Chondrocyte (in vitro differentiated cells): ENCODE results near the gene GPC3. TPM values are rescaled to one million over a fixed set of nuclear protein-coding genes. Genes with fewer than 3 reads are reported as not detected.

Source experiments
- DNase-seq: peaks from one replicate; pipeline ENCODE4 v3.0.0; 2021; ENCODE audit warnings: mixed read lengths, low spot score
- H3K27ac Mint-ChIP-seq: one replicate; pipeline ENCODE4 v1.8.0; 2021; ENCODE audit warnings: mild to moderate bottlenecking, moderate library complexity, mixed read lengths; ENCODE audit not compliant: unreplicated experiment
- H3K27me3 Mint-ChIP-seq: 2 replicates; pipeline ENCODE4 v1.8.0; 2021; ENCODE audit warnings: low read depth, mixed read lengths
- H3K36me3 Mint-ChIP-seq: 2 replicates; pipeline ENCODE4 v1.8.0; 2021; ENCODE audit warnings: low read depth, mixed read lengths
- H3K4me1 Mint-ChIP-seq: 2 replicates; pipeline ENCODE4 v1.8.0; 2021; ENCODE audit warnings: low read depth, mild to moderate bottlenecking, mixed read lengths
- H3K4me3 Mint-ChIP-seq: one replicate; pipeline ENCODE4 v1.8.0; 2021; ENCODE audit warnings: mild to moderate bottlenecking, moderate library complexity, mixed read lengths; ENCODE audit not compliant: unreplicated experiment
- H3K9me3 Mint-ChIP-seq: 2 replicates; pipeline ENCODE4 v1.8.0; 2021; ENCODE audit warnings: low read depth, mixed read lengths
- CTCF ChIP-seq: fragments of 200-600 bp; sonication (generic); IDR thresholded peaks from 2 replicates; pipeline ENCODE4 v1.5.0; 2021; ENCODE audit warnings: antibody characterized with exemption, mild to moderate bottlenecking, moderate library complexity
- total RNA-seq: library from RNA; stranded (reverse); gene quantifications from 3 replicates; pipeline ENCODE4 v1.2.1, GENCODE V29; 2021

The GPC3 gene
- total RNA-seq, 1 donor from 2014 or later = 1.9 TPM

GRCh38 chrX:133950214-133950613 lies 35.2 kb downstream of the GPC3 start:
- no peaks in the 10 kb centered on the region for H3K4me1 Mint-ChIP-seq
- no peak overlapping the region for H3K27ac Mint-ChIP-seq
- TF ChIP-seq CTCF = no peak
- peaks cover 4% of the 10 kb centered on the region for H3K27me3 Mint-ChIP-seq
- H3K4me3 Mint-ChIP-seq = no peak overlapping the region
- H3K9me3 Mint-ChIP-seq = peaks cover 8% of the 10 kb centered on the region
- H3K36me3 Mint-ChIP-seq = no peaks in the 10 kb centered on the region
- no peak for DNase-seq

- H3K4me1 Mint-ChIP-seq = no peaks in the 10 kb centered on the region
- DNase-seq = no peak
- no peak overlapping the region for H3K4me3 Mint-ChIP-seq
- peaks cover 7% of the 10 kb centered on the region for H3K9me3 Mint-ChIP-seq
- H3K27ac Mint-ChIP-seq = no peak overlapping the region
- peaks cover 4% of the 10 kb centered on the region for H3K27me3 Mint-ChIP-seq
- no peak for TF ChIP-seq CTCF
- no peaks in the 10 kb centered on the region for H3K36me3 Mint-ChIP-seq
Measured at GRCh38 chrX:133948895-133949294, 36.5 kb downstream of the GPC3 start.

GRCh38 chrX:133947996-133948395 lies 37.4 kb downstream of the GPC3 start:
- Mint-ChIP-seq H3K27ac (no peak overlapping the region), H3K27me3 (peaks cover 4% of the 10 kb centered on the region), H3K9me3 (no peaks in the 10 kb centered on the region), H3K4me3 (no peak overlapping the region), H3K4me1 (no peaks in the 10 kb centered on the region), H3K36me3 (no peaks in the 10 kb centered on the region)
- no peak for TF ChIP-seq CTCF
- DNase-seq = no peak

GRCh38 chrX:133947022-133947421 lies 38.4 kb downstream of the GPC3 start:
- Mint-ChIP-seq H3K27me3 (peaks cover 4% of the 10 kb centered on the region), H3K9me3 (no peaks in the 10 kb centered on the region), H3K4me1 (no peaks in the 10 kb centered on the region), H3K27ac (no peak overlapping the region), H3K4me3 (no peak overlapping the region), H3K36me3 (no peaks in the 10 kb centered on the region)
- TF ChIP-seq CTCF = no peak
- DNase-seq = no peak

- Mint-ChIP-seq H3K4me1 (peaks cover 4% of the 10 kb centered on the region), H3K36me3 (no peaks in the 10 kb centered on the region), H3K9me3 (no peaks in the 10 kb centered on the region), H3K27ac (no peak overlapping the region), H3K4me3 (no peak overlapping the region), H3K27me3 (peaks cover 4% of the 10 kb centered on the region)
- TF ChIP-seq CTCF = no peak
- no peak for DNase-seq
Measured at GRCh38 chrX:133943507-133943906, 41.9 kb downstream of the GPC3 start.
